Esophagus muscularis mucosa (tissue), 4 donors: Measurements from ENCODE around the gene MRPL58. TPM values are rescaled to one million over a fixed set of nuclear protein-coding genes. Genes with fewer than 3 reads are reported as not detected.
"Not testable (repeated sequence)": the region's sequence is repeated elsewhere in the genome, so short reads cannot be mapped to it uniquely, and the experiment has no call there.

Experiments
- DNase-seq: peaks from one replicate; pipeline ENCODE4 v3.0.0-alpha.2; 2017; ENCODE audit errors: extremely low spot score
- H3K27ac ChIP-seq, 4 donors: fragments of 200-600 bp; sonication (generic); replicated peaks in 1 of 4; 1 replicate in 3 of 4; 2 replicates in 1 of 4; pipeline ENCODE4 v1.5.1; 2016 to 2019; ENCODE audit warnings: mild to moderate bottlenecking in 1 of 4
- H3K27me3 ChIP-seq, 4 donors: fragments of 200-600 bp; sonication (generic); one replicate each; pipeline versions ENCODE4 v1.5.1 to v1.6.0; 2016 to 2019
- H3K36me3 ChIP-seq, 4 donors: fragments of 200-600 bp; sonication (generic); one replicate each; pipeline ENCODE4 v1.5.1; 2016 to 2019
- H3K4me1 ChIP-seq, 4 donors: fragments of 200-600 bp; sonication (generic); one replicate each; pipeline ENCODE4 v1.5.1; 2016 to 2019
- H3K4me3 ChIP-seq, 4 donors: fragments of 200-600 bp; sonication (generic); 1 replicate in 2 of 4; 2 replicates in 2 of 4; pipeline ENCODE4 v1.5.1; 2016 to 2019; ENCODE audit warnings: mild to moderate bottlenecking in 4 of 4, moderate library complexity in 1 of 4
- H3K9me3 ChIP-seq, 4 donors: fragments of 200-600 bp; sonication (generic); 1 replicate in 3 of 4; 2 replicates in 1 of 4; pipeline ENCODE4 v1.5.1; 2016 to 2019
- EP300 ChIP-seq: sonication (generic); formaldehyde crosslinking; IDR thresholded peaks from one replicate; pipeline ENCODE4 v1.6.1; 2017; ENCODE audit warnings: antibody characterized with exemption
- POLR2A ChIP-seq: fragments of 450-650 bp; IDR thresholded peaks from one replicate; pipeline ENCODE4 v1.6.1; 2017; ENCODE audit warnings: antibody characterized with exemption, moderate library complexity, mild to moderate bottlenecking, low read depth
- POLR2AphosphoS5 ChIP-seq, 2 donors: sonication (generic); formaldehyde crosslinking; IDR thresholded peaks; one replicate each; pipeline ENCODE4 v1.6.1; 2017; ENCODE audit warnings: antibody characterized with exemption in 2 of 2
- WGBS: methylation state at CpG from one replicate; pipeline ENCODE4 v1.1.5; 2018; 5-methylcytosine and 5-hydroxymethylcytosine counted together
- intact Hi-C: fragments of 100-400 bp; cut with DNase I; formaldehyde crosslinking; loops from one replicate; pipeline ENCODE4 v1.15.1; 2023
- total RNA-seq, 4 donors: library from RNA; depleted of rRNA; stranded (reverse); fragments of >200 nt; gene quantifications; one replicate each; pipeline versions ENCODE4 v1.1.0 to v1.2.1, GENCODE V29; 2016
- TF ChIP-seq, protein P1 (sequence below), 3 experiments: fragments of 200-600 bp in 2 of 3; fragments of 450-650 bp in 1 of 3; sonication (generic) in 2 of 3; IDR thresholded peaks; one replicate each; pipeline ENCODE4 v1.5.1; 2017 to 2019; ENCODE audit warnings: antibody characterized with exemption in 3 of 3, mild to moderate bottlenecking in 2 of 3, moderate library complexity in 1 of 3

Gene MRPL58
- total RNA-seq, 4 donors from 2014 or later: 34.9 to 47.8 (median 40.2) TPM

DNA sequence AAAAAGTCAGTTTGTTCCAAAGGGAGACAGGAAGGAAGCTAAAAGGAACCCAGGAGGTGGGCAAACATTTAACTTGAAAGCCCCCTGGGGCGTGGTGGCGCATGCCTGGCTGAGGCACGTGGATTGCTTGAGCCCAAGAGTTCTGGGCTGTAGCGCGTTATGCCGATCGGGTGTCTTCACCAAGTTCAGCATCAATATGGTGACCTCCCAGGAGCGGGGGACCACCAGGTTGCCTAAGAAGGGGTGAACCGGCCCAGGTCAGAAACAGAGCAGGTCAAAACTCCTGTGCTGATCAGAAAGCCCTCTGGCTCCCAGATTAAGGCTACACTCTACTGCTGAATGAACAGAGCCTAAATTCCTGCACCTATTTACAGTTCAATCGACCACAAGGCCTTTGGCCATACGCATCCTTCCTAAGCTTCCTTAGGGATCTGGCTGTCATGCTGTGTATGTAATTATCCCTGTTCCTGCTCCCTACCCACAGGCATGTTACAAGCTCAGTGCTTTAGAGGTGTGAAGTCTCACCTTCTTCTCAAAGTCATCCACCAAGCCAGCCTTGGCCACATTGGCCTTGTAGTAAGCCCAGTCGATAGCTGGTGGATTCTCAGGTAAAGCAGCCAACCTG lies 29.3 kb downstream of the MRPL58 start:
- WGBS: 79% methylated on average over 12 of the region's 12 CpGs
- Histone ChIP-seq H3K27me3 (no peaks in the 10 kb centered on the region), H3K9me3 (no peaks in the 10 kb centered on the region), H3K36me3 (peaks cover 38 to 48% (median 44%) of the 10 kb centered on the region in 4 donors), H3K27ac (no peak overlapping the region), H3K4me1 (peaks cover 0 to 31% (median 24%) of the 10 kb centered on the region in 4 donors), H3K4me3 (no peak overlapping the region)
- intact Hi-C loops: no loop called here
- no peak for TF ChIP-seq POLR2A
- TF ChIP-seq, protein P1, sequence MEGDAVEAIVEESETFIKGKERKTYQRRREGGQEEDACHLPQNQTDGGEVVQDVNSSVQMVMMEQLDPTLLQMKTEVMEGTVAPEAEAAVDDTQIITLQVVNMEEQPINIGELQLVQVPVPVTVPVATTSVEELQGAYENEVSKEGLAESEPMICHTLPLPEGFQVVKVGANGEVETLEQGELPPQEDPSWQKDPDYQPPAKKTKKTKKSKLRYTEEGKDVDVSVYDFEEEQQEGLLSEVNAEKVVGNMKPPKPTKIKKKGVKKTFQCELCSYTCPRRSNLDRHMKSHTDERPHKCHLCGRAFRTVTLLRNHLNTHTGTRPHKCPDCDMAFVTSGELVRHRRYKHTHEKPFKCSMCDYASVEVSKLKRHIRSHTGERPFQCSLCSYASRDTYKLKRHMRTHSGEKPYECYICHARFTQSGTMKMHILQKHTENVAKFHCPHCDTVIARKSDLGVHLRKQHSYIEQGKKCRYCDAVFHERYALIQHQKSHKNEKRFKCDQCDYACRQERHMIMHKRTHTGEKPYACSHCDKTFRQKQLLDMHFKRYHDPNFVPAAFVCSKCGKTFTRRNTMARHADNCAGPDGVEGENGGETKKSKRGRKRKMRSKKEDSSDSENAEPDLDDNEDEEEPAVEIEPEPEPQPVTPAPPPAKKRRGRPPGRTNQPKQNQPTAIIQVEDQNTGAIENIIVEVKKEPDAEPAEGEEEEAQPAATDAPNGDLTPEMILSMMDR (IDR thresholded peaks at IDR 0.05): no peak
- TF ChIP-seq EP300: no peak
- TF ChIP-seq POLR2AphosphoS5 (IDR thresholded peaks at IDR 0.05): no peak
- DNase-seq: no peak

DNA sequence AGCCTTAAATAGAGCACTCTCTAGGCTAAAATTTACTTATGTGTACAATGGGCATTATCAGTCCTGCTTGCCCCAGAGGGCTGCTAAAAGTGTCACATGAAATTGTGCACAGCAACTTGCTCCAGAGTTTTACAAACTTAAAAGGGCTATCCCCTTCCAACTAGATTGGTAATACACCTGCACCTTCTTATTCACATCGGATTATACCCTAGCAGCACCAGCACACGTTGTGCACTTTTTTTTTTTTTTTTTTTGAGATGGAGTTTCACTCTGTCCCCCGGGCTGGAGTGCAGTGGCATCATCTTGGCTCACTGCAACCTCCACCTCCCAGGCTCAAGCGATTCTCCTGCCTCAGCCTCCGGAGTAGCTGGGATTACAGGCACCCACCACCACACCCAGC lies 31.3 kb downstream of the MRPL58 start:
- Histone ChIP-seq H3K4me1 (peaks cover 12 to 42% (median 34%) of the 10 kb centered on the region in 4 donors), H3K36me3 (peaks cover 31 to 37% (median 35%) of the 10 kb centered on the region in 4 donors)
- H3K27me3 ChIP-seq, H3K4me3 ChIP-seq, H3K9me3 ChIP-seq, DNase-seq, intact Hi-C loops, H3K27ac ChIP-seq: not testable (repeated sequence)
- 71% methylated on average over 5 of the region's 5 CpGs for WGBS

- H3K4me3 ChIP-seq: no peak overlapping the region
- TF ChIP-seq POLR2AphosphoS5 (IDR thresholded peaks at IDR 0.05) (no peak), POLR2A (no peak), EP300 (no peak)
- TF ChIP-seq, protein P1 (IDR thresholded peaks at IDR 0.05): no peak
- H3K9me3 ChIP-seq: no peaks in the 10 kb centered on the region
- 77% methylated on average over 7 of the region's 7 CpGs for WGBS
- DNase-seq: no peak
- H3K27me3 ChIP-seq: no peaks in the 10 kb centered on the region
- H3K36me3 ChIP-seq: peaks cover 22 to 31% (median 26%) of the 10 kb centered on the region in 4 donors
- intact Hi-C loops: no loop called here
- no peak overlapping the region for H3K27ac ChIP-seq
- H3K4me1 ChIP-seq: peaks cover 16 to 51% (median 42%) of the 10 kb centered on the region in 4 donors
These were observed 32.2 kb downstream of the MRPL58 start for GRCh38 chr17:75044716-75045115.

DNA sequence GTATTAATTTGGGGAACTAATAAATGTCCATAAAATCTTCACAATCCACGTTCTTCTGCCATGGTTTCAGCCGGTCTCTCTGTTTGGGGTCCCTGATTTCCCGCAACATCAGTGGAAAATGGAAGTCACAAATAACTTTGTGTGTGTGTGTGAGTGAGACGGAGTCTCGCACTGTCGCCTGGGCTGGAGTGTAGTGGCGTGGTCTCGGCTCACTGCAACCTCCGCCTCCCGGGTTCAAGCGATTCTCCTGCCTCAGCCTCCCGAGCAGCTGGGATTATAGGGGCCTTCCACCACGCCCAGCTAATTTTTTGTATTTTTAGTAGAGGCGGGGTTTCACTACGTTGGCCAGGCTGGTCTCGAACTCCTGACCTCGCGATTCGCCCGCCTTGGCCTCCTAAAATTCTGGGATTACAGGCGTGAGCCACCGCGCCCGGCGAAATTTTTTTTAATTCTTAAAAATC lies 33.5 kb downstream of the MRPL58 start:
- DNase-seq, H3K9me3 ChIP-seq, H3K27me3 ChIP-seq, intact Hi-C loops: not testable (repeated sequence)
- Histone ChIP-seq H3K4me3 (peak overlapping the region; percentile 70 to 95 (median 90)), H3K4me1 (peaks cover 16 to 53% (median 42%) of the 10 kb centered on the region in 4 donors), H3K36me3 (peaks cover 11 to 31% (median 23%) of the 10 kb centered on the region in 4 donors), H3K27ac (peak overlapping the region; percentile 96 to 97 (median 97))
- WGBS: 14% methylated on average over 25 of the region's 25 CpGs

DNA sequence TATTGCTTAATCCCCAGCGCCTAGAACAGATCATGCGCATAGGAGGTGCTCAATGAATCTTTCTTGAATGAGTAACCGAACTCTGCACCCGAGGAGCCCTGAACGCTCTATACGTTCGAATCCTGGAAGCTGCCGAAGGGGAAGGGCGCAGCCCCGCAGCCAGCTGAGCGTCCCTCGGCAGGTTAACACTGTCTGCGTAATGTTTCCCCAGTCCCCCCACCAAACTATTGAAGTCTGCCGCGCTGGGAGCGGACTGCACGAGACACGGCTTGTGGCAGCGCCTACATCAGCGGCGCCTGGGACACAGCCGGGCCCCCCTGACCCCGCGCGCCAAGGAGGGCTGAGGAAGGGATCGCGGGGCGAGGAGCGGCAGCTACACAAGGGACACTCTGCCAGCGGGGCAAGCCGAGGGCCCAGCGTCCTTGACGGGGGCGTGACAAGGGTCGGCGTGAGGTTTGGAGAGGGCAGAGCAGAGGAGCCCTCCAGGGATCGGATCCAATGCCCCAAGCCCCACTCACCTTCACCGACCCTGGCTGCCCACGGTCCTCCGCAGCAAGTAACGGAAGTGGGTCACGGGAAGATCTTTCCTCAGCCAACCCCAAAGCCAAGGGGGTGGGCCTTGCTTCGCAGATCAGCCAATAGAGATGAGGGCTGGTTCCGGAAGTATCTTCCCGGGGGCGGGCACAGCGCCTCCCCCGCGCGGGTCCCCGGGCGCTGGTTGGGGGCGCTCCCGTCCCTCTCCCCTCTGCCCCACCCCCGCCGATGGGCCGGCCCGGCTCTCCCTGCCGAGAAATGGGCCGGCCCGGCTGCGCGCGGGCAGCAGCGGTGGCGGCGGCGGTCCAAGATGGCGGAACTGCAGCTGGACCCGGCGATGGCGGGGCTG lies 34.2 kb downstream of the MRPL58 start, which contains the start of the genes ATP5PD and KCTD2:
Gene ATP5PD, minus strand, starts transcription at position 563 of the 883 bp plus-strand sequence. CDS start 4,319 bp downstream, outside the sequence.
Gene KCTD2, plus strand, starts transcription at position 819 of the 883 bp plus-strand sequence. Its CDS starts 26 bp downstream, at position 845.
- peak; percentile 99 for DNase-seq
- Histone ChIP-seq H3K9me3 (no peaks in the 10 kb centered on the region), H3K27me3 (no peaks in the 10 kb centered on the region), H3K36me3 (peaks cover 5 to 30% (median 18%) of the 10 kb centered on the region in 4 donors), H3K27ac (peak within 1 kb of the TSS; percentile 96 to 97 (median 97)), H3K4me3 (peak within 1 kb of the TSS; percentile 70 to 95 (median 90)), H3K4me1 (peaks cover 16 to 53% (median 42%) of the 10 kb centered on the region in 4 donors)
- 0% methylated on average over 24 of the region's 72 CpGs for WGBS
- TF ChIP-seq POLR2A: peak; percentile 98
- TF ChIP-seq EP300: no peak
- TF ChIP-seq, protein P1 (IDR thresholded peaks at IDR 0.05): peak in 1 of 3 experiments; percentile 18
- peak; percentile 97 to 100 for TF ChIP-seq POLR2AphosphoS5 (IDR thresholded peaks at IDR 0.05)
- intact Hi-C loops: no loop called here
